ENCODE results near the gene CHCHD3.

The CHCHD3 gene

DNA sequence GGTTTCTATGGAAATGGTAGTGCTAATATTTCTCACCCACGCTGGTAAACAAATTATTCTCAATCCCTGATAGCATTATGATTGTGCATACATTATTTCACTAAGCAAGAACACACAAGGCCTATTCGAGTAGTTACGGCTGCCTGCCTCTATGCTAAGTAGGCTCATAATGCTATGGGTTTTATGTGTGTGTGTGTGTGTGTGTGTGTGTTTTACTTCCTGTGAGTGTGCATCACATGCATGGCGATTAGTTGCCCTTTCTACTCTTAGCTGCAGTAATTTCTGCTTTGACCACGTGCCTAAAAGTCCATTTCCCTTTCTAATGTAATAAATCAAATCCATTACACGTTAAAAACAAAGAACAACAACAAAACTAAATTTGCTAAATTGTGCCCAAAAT, 117.0 kb downstream of the CHCHD3 start:
- H3K4me3 ChIP-seq (ENCODE audit: low read length) = no peak overlapping the region
- H3K79me2 ChIP-seq (ENCODE audit: low read length) = peaks cover 15% of the 10 kb centered on the region; the same call in 1 of the 2 replicates
- H3K9ac ChIP-seq (ENCODE audit: low read length) = no peak overlapping the region
- H3K36me3 ChIP-seq (replicated peaks; ENCODE audit: low read depth, low read length) = no peaks in the 10 kb centered on the region
- TF ChIP-seq EZH2phosphoT487 (IDR thresholded peaks at IDR 0.05; ENCODE audit: low read depth) = no peak
- TF ChIP-seq, protein P1, sequence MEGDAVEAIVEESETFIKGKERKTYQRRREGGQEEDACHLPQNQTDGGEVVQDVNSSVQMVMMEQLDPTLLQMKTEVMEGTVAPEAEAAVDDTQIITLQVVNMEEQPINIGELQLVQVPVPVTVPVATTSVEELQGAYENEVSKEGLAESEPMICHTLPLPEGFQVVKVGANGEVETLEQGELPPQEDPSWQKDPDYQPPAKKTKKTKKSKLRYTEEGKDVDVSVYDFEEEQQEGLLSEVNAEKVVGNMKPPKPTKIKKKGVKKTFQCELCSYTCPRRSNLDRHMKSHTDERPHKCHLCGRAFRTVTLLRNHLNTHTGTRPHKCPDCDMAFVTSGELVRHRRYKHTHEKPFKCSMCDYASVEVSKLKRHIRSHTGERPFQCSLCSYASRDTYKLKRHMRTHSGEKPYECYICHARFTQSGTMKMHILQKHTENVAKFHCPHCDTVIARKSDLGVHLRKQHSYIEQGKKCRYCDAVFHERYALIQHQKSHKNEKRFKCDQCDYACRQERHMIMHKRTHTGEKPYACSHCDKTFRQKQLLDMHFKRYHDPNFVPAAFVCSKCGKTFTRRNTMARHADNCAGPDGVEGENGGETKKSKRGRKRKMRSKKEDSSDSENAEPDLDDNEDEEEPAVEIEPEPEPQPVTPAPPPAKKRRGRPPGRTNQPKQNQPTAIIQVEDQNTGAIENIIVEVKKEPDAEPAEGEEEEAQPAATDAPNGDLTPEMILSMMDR (IDR thresholded peaks at IDR 0.05; ENCODE audit: low read depth, low read length) = no peak
- H3K9me3 ChIP-seq (ENCODE audit: insufficient read depth, low read length) = no peaks in the 10 kb centered on the region
- H2AFZ ChIP-seq (ENCODE audit: low read depth, low read length) = no peak overlapping the region
- no peak overlapping the region for H3K4me2 ChIP-seq (ENCODE audit: low read length)
- no peaks in the 10 kb centered on the region for H3K4me1 ChIP-seq (ENCODE audit: low read length)
- 0 out of 2 replicates have a peak, but pooled peaks cover 4% of the 10 kb centered on the region for H4K20me1 ChIP-seq (ENCODE audit: insufficient read depth, low read length)
- no peaks in the 10 kb centered on the region for H3K27me3 ChIP-seq (ENCODE audit: low read depth, low read length)
- no peak overlapping the region for H3K27ac ChIP-seq (ENCODE audit: low read length)

DNA sequence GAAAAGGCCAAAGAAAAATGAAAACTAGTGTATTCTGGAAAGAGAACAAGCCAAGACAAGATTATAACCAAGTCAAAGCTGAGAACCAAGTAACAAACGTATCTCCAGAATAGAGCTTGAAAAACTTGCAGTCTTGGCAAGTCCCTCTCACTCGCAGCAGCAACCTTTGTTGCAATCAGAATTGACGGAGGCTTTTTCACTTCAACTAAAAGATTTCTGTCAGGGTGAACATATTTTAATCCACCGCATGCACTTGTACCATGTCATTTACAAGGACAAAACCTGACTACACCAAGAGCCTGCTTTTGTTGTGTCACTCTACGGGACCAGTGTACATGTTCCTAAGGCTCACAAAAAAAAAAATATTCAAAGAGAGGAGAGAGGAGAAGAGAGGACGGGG, 122.0 kb downstream of the CHCHD3 start:
- Histone ChIP-seq H3K27me3 (ENCODE audit: low read depth, low read length) (no peaks in the 10 kb centered on the region), H3K4me1 (ENCODE audit: low read length) (no peaks in the 10 kb centered on the region), H3K4me2 (ENCODE audit: low read length) (no peak overlapping the region), H2AFZ (ENCODE audit: low read depth, low read length) (no peak overlapping the region), H4K20me1 (ENCODE audit: insufficient read depth, low read length) (0 out of 2 replicates have a peak, but pooled peaks cover 5% of the 10 kb centered on the region), H3K36me3 (replicated peaks; ENCODE audit: low read depth, low read length) (no peaks in the 10 kb centered on the region), H3K4me3 (ENCODE audit: low read length) (no peak overlapping the region), H3K9me3 (ENCODE audit: insufficient read depth, low read length) (no peaks in the 10 kb centered on the region), H3K27ac (ENCODE audit: low read length) (no peak overlapping the region), H3K79me2 (ENCODE audit: low read length) (no peaks in the 10 kb centered on the region), H3K9ac (ENCODE audit: low read length) (no peak overlapping the region)
- TF ChIP-seq EZH2phosphoT487 (IDR thresholded peaks at IDR 0.05; ENCODE audit: low read depth) = no peak
- TF ChIP-seq, protein P1 (IDR thresholded peaks at IDR 0.05; ENCODE audit: low read depth, low read length) = no peak

DNA sequence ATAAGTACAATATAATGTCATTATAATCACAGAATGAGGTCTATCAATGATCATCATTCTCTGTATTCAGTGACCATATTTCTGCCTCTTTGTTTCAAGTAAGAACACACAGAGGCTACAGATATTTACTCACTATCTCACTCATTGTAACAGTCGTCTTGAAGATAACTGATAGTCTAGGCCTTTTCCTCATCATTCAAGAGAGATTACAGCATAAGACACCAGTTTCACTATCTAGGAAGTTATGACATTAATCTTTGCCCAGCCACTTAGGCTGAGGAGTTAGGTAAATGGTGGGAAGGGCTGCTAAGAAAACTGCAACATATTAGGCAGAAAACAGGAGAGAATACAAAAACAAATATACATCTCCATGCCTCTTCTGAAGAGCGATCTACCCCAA, 125.3 kb downstream of the CHCHD3 start:
- Histone ChIP-seq H3K4me3 (ENCODE audit: low read length) (no peak overlapping the region), H3K9me3 (ENCODE audit: insufficient read depth, low read length) (no peaks in the 10 kb centered on the region), H3K36me3 (replicated peaks; ENCODE audit: low read depth, low read length) (no peaks in the 10 kb centered on the region), H3K79me2 (ENCODE audit: low read length) (no peaks in the 10 kb centered on the region), H3K4me1 (ENCODE audit: low read length) (no peaks in the 10 kb centered on the region), H3K27ac (ENCODE audit: low read length) (no peak overlapping the region), H3K9ac (ENCODE audit: low read length) (no peak overlapping the region), H3K4me2 (ENCODE audit: low read length) (no peak overlapping the region), H3K27me3 (ENCODE audit: low read depth, low read length) (no peaks in the 10 kb centered on the region), H4K20me1 (ENCODE audit: insufficient read depth, low read length) (peaks cover 5% of the 10 kb centered on the region), H2AFZ (ENCODE audit: low read depth, low read length) (no peak overlapping the region)
- no peak for TF ChIP-seq EZH2phosphoT487 (IDR thresholded peaks at IDR 0.05; ENCODE audit: low read depth)
- TF ChIP-seq, protein P1 (IDR thresholded peaks at IDR 0.05; ENCODE audit: low read depth, low read length) = no peak

DNA sequence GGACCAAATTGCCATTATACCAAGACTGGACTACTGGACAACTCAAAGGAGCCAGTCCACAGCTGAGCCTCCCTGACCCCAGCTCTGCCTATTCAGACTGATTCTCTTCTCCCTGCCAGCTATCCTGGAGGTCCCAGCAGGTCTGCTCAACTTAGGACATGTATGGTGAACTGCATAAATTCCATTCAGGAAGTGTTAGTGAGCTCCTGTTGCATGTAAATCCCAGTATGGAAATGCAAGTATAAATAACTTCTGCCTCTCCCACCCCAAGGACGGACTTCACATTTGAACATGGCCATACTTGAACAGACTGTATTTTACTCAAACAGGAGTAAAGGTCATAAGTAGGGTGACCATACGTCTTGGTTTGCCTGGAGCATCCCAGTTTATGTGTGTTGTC, 128.4 kb downstream of the CHCHD3 start:
- H3K79me2 ChIP-seq (ENCODE audit: low read length) = no peaks in the 10 kb centered on the region
- no peak overlapping the region for H3K4me2 ChIP-seq (ENCODE audit: low read length)
- H3K9me3 ChIP-seq (ENCODE audit: insufficient read depth, low read length) = no peaks in the 10 kb centered on the region
- no peaks in the 10 kb centered on the region for H3K36me3 ChIP-seq (replicated peaks; ENCODE audit: low read depth, low read length)
- H3K9ac ChIP-seq (ENCODE audit: low read length) = no peak overlapping the region
- H3K4me3 ChIP-seq (ENCODE audit: low read length) = no peak overlapping the region
- no peak overlapping the region for H3K27ac ChIP-seq (ENCODE audit: low read length)
- no peak for TF ChIP-seq EZH2phosphoT487 (IDR thresholded peaks at IDR 0.05; ENCODE audit: low read depth)
- TF ChIP-seq, protein P1 (IDR thresholded peaks at IDR 0.05; ENCODE audit: low read depth, low read length) = no peak
- H4K20me1 ChIP-seq (ENCODE audit: insufficient read depth, low read length) = peaks cover 5% of the 10 kb centered on the region
- no peaks in the 10 kb centered on the region for H3K27me3 ChIP-seq (ENCODE audit: low read depth, low read length)
- H3K4me1 ChIP-seq (ENCODE audit: low read length) = no peaks in the 10 kb centered on the region
- no peak overlapping the region for H2AFZ ChIP-seq (ENCODE audit: low read depth, low read length)
